ENCODE results near the gene MAP3K15. TPM values are rescaled to one million over a fixed set of nuclear protein-coding genes. Genes with fewer than 3 reads are reported as not detected.
A peak's percentile ranks its signal among the peaks of the same experiment; 100 is the strongest.

The MAP3K15 gene
- total and polyA plus RNA-seq, 10 donors, result 0.86 to 11.3 (median 7.1) TPM

DNA sequence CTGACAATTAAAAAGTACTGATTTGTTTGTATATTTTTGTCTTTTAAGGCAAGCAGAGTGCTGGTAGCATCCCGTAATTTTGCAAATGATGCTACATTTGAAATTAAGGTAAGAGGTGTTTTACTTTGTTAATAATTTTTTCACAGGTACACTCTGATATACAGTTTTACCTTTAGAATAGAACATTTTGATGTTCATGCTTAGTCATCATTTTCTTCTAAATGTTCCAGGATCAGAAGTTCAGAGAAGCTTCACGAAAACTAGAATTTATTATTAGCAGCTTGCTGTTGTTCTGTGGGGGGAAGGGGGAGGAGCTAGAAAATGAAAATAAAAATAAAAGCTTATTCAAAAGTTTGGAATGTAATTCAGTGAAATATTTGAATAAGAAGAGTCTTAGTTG lies 166.0 kb downstream of the MAP3K15 start:
- TF ChIP-seq POLR2AphosphoS5 (IDR thresholded peaks at IDR 0.05) (no peak), POLR2A (IDR thresholded peaks at IDR 0.05) (no peak)
- TF ChIP-seq, protein P1, sequence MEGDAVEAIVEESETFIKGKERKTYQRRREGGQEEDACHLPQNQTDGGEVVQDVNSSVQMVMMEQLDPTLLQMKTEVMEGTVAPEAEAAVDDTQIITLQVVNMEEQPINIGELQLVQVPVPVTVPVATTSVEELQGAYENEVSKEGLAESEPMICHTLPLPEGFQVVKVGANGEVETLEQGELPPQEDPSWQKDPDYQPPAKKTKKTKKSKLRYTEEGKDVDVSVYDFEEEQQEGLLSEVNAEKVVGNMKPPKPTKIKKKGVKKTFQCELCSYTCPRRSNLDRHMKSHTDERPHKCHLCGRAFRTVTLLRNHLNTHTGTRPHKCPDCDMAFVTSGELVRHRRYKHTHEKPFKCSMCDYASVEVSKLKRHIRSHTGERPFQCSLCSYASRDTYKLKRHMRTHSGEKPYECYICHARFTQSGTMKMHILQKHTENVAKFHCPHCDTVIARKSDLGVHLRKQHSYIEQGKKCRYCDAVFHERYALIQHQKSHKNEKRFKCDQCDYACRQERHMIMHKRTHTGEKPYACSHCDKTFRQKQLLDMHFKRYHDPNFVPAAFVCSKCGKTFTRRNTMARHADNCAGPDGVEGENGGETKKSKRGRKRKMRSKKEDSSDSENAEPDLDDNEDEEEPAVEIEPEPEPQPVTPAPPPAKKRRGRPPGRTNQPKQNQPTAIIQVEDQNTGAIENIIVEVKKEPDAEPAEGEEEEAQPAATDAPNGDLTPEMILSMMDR (IDR thresholded peaks at IDR 0.05 in 8 of 11, conservative IDR thresholded peaks at IDR 0.05 in 3 of 11), result no peak
- H3K36me3 ChIP-seq, result peaks cover 0 to 56% (median 25%) of the 10 kb centered on the region in 6 donors
- 78 to 90% (median 83%) methylated on average over 2 of the region's 2 CpGs for WGBS, 5 donors
- H3K27me3 ChIP-seq (replicated peaks in 1 of 7), result no peaks in the 10 kb centered on the region
- H3K4me1 ChIP-seq, result peaks cover 0 to 39% (median 19%) of the 10 kb centered on the region in 6 donors
- no peak overlapping the region for H3K27ac ChIP-seq
- H3K4me3 ChIP-seq, result no peak overlapping the region
- H3K9me3 ChIP-seq, result no peaks in the 10 kb centered on the region
- no peak for DNase-seq
- intact Hi-C loops (cut with DNase I; ENCODE audit: low total_unique reads), result no loop called here

- intact Hi-C loops (cut with DNase I; ENCODE audit: low total_unique reads), result no loop called here
- Histone ChIP-seq H3K27me3 (replicated peaks in 1 of 7) (peaks cover 0 to 6% (median 0%) of the 10 kb centered on the region in 7 donors), H3K4me3 (no peak overlapping the region), H3K4me1 (peaks cover 0 to 43% (median 23%) of the 10 kb centered on the region in 6 donors), H3K9me3 (no peaks in the 10 kb centered on the region), H3K36me3 (peaks cover 0 to 43% (median 16%) of the 10 kb centered on the region in 6 donors), H3K27ac (no peak overlapping the region)
- no peak for DNase-seq
- TF ChIP-seq POLR2AphosphoS5 (IDR thresholded peaks at IDR 0.05), result no peak
- TF ChIP-seq, protein P1 (IDR thresholded peaks at IDR 0.05 in 8 of 11, conservative IDR thresholded peaks at IDR 0.05 in 3 of 11), result no peak
- TF ChIP-seq POLR2A (IDR thresholded peaks at IDR 0.05), result no peak
- 83 to 93% (median 85%) methylated on average over 3 of the region's 3 CpGs for WGBS, 5 donors
These were observed 167.4 kb downstream of the MAP3K15 start for GRCh38 chrX:19347916-19348315.

DNA sequence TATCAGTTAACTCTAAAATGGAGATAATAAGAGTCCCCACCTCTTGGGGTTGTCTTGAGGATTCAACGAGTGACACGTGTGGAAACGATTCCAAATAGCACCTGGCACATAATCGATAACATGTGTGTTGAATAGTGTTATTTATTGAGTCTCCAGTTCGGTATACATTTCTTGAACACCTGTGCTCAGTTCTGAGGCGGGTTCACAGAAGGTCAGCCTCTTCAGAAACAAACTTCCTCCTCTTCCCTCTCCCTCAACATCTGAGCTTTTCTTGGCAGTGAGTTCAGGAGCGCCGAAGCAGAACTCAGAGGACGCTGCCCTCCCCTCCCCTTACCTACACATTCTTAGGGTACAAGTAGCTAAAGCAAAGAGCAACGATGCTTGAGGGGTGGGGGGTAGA lies 170.6 kb downstream of the MAP3K15 start:
- peaks cover 0 to 36% (median 19%) of the 10 kb centered on the region in 6 donors for H3K4me1 ChIP-seq
- H3K27ac ChIP-seq, result peak overlapping the region in 3 of 8 donors; percentile 76 to 92 (median 86)
- H3K36me3 ChIP-seq, result peaks cover 0 to 10% (median under 1%) of the 10 kb centered on the region in 6 donors
- no peaks in the 10 kb centered on the region for H3K9me3 ChIP-seq
- intact Hi-C loops (cut with DNase I; ENCODE audit: low total_unique reads), result no loop called here
- peaks cover 0 to 6% (median 0%) of the 10 kb centered on the region in 7 donors for H3K27me3 ChIP-seq (replicated peaks in 1 of 7)
- TF ChIP-seq POLR2AphosphoS5 (IDR thresholded peaks at IDR 0.05), result no peak
- TF ChIP-seq, protein P1 (IDR thresholded peaks at IDR 0.05 in 8 of 11, conservative IDR thresholded peaks at IDR 0.05 in 3 of 11), result no peak
- TF ChIP-seq POLR2A (IDR thresholded peaks at IDR 0.05), result no peak
- peak overlapping the region; percentile 58 to 86 (median 72) for H3K4me3 ChIP-seq
- 2 to 40% (median 10%) methylated on average over 8 to 10 of the region's 10 CpGs for WGBS, 5 donors
- no peak for DNase-seq

- intact Hi-C loops (cut with DNase I; ENCODE audit: low total_unique reads), result no loop called here
- DNase-seq, result peak; percentile 96
- TF ChIP-seq POLR2AphosphoS5 (IDR thresholded peaks at IDR 0.05) (peak; percentile 83 to 92 (median 91)), POLR2A (IDR thresholded peaks at IDR 0.05) (peak in 2 of 3 donors; percentile 26 to 53)
- TF ChIP-seq, protein P1 (IDR thresholded peaks at IDR 0.05 in 8 of 11, conservative IDR thresholded peaks at IDR 0.05 in 3 of 11), result peak in 2 of 11 experiments; percentile 9 to 19
- H3K27ac ChIP-seq, result peak within 1 kb of the TSS; percentile 70 to 92 (median 84)
- peak within 1 kb of the TSS; percentile 58 to 86 (median 72) for H3K4me3 ChIP-seq
- 0 to 48% (median 14%) methylated on average over 16 to 81 of the region's 81 CpGs for WGBS, 5 donors
- peaks cover 0 to 36% (median 19%) of the 10 kb centered on the region in 6 donors for H3K4me1 ChIP-seq
- H3K27me3 ChIP-seq (replicated peaks in 1 of 7), result peaks cover 0 to 6% (median 0%) of the 10 kb centered on the region in 7 donors
- no peaks in the 10 kb centered on the region for H3K9me3 ChIP-seq
- H3K36me3 ChIP-seq, result peaks cover 0 to 6% (median 0%) of the 10 kb centered on the region in 6 donors
These were observed 171.5 kb downstream of the MAP3K15 start, which contains the start of gene PDHA1 for GRCh38 chrX:19343535-19344408. TSS of gene PDHA1 (plus strand) at chrX:19343927. CDS start at chrX:19344038, 111 bp downstream.

Measured in spleen (tissue), 11 donors.